Mammary epithelial cell (primary cell): ENCODE measurements around the gene FERMT2.

Experiments
- CTCF ChIP-seq, 2 donors: IDR thresholded peaks in 1 of 2; conservative IDR thresholded peaks in 1 of 2; 2 replicates each; pipeline ENCODE4 v1.5.1; 2011 to 2012; ENCODE audit warnings: inconsistent platforms in 2 of 2, low read length in 2 of 2, mild to moderate bottlenecking in 2 of 2, control low read depth in 1 of 2, low read depth in 1 of 2; ENCODE audit not compliant: insufficient read depth in 1 of 2; ENCODE audit errors: extremely low read depth in 1 of 2
- EZH2 ChIP-seq: IDR thresholded peaks from 2 replicates; pipeline ENCODE4 v1.6.1; 2012; ENCODE audit warnings: low read length, inconsistent platforms, borderline replicate concordance

DNA sequence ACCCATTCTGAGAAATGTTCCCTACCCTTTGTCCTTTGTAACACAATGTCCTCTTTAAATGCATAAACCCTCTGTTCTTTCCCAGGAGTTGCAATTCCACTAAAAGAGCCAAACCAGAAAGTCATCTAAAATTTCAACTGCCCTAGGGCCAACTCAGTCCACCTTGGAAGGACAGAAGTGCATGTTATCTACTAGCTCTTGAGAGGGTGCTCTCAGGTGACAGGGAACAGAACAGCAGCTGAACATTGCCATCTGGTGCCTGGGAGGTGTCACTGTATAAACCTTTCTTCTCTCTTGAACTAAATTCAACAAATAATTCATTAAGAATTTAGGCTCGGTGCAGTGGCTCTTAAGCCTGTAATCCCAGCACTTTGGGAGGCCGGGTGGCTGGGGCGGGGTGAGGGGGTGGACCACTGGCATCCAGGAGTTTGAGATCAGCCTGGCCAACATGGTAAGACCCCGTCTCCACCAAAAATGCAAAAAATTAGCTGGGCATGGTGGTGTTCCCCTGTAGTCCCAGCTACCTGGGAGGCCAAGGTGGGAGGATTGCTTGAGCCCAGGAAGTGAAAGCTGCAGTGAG, 10.3 kb upstream of the FERMT2 start:
- TF ChIP-seq CTCF (conservative IDR thresholded peaks at IDR 0.05 in 1 of 2, IDR thresholded peaks at IDR 0.05 in 1 of 2; ENCODE audit: extremely low read depth in 1 of 2, insufficient read depth in 1 of 2, low read depth in 1 of 2, low read length in 2 of 2) (peak; percentile 66 to 82), EZH2 (no peak)
